GM12892 (cell line): Measurements from ENCODE around the gene CHST2.

ENCODE experiments used
- POLR2A ChIP-seq: IDR thresholded peaks from 2 replicates; pipeline ENCODE4 v1.6.1; 2011; ENCODE audit warnings: low read depth, low read length, control low read depth
- TAF1 ChIP-seq: IDR thresholded peaks from 2 replicates; pipeline ENCODE4 v1.6.1; 2011; ENCODE audit warnings: low read depth, mild to moderate bottlenecking, control low read depth, low read length, borderline replicate concordance

DNA sequence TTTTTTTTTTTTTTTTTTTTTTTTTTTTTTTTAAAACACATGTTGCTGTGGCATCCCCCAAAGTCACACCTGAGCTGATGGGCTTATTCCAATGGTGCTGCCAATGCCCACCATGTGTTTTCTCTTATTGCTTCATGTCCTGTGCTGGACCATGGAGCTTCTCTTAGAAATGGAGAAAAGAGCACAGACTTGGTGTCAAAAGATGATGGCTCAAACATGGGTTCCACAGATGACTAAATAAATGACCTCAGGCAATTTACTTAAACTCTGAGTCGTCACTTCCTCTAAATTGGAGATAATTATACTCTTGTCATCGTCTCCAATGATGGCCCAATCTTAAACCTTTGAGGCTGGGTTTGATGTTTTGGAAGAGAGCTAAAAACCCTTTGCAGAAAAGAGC lies 28.1 kb downstream of the CHST2 start:
- no peak for TF ChIP-seq POLR2A
- TF ChIP-seq TAF1 = no peak
